IMR-90 (cell line): ENCODE results near the gene INO80D. TPM values are rescaled to one million over a fixed set of nuclear protein-coding genes. Genes with fewer than 3 reads are reported as not detected.

Experiments
- ATAC-seq: fragments of 200-7000 bp; cut with Tn5 transposase; 2 replicates; pipeline ENCODE4 v1.9.1; 2020; ENCODE audit warnings: low read depth, mild to moderate bottlenecking, moderate library complexity
- BruUV-seq: library from RNA; stranded (reverse); fragments of 400-500 nt; replicated peaks from 2 replicates; lab custom pipeline; 2021; lab: Mats Ljungman, UMichigan
- CTCF ChIA-PET: fragments of 300-600 bp; formaldehyde crosslinking; extraction: SDS; loops from one replicate; lab custom pipeline; 2021; ENCODE audit warnings: antibody characterized with exemption; lab: Yijun Ruan, JAX
- POLR2A ChIA-PET: fragments of 300-600 bp; sonication (Branson Sonifier 250); formaldehyde crosslinking; loops from one replicate; lab custom pipeline; 2022; ENCODE audit warnings: antibody characterized with exemption; ENCODE audit not compliant: unreplicated experiment; lab: Charles Lee
- DNase-seq: peaks from one replicate; pipeline ENCODE4 v3.0.0; 2013
- H2AFZ ChIP-seq: replicated peaks from 2 replicates; pipeline ENCODE3; 2013; ENCODE audit warnings: low read length, mild to moderate bottlenecking; ENCODE audit not compliant: poor library complexity
- H2AK5ac ChIP-seq: 2 replicates; pipeline ENCODE4 v1.6.1; 2013; ENCODE audit warnings: low read depth, low read length, inconsistent platforms
- H2AK9ac ChIP-seq: replicated peaks from 2 replicates; pipeline ENCODE3; 2013; ENCODE audit warnings: mild to moderate bottlenecking, low read depth, low read length, moderate library complexity; ENCODE audit not compliant: poor library complexity
- H2BK120ac ChIP-seq: 2 replicates; pipeline ENCODE4 v1.6.1; 2013; ENCODE audit warnings: low read depth, low read length, inconsistent platforms
- H2BK15ac ChIP-seq: 3 replicates; pipeline ENCODE4 v1.6.1; 2013; ENCODE audit warnings: low read depth, low read length, inconsistent platforms
- H2BK20ac ChIP-seq: 2 replicates; pipeline ENCODE4 v1.6.1; 2013; ENCODE audit warnings: low read depth, mild to moderate bottlenecking, inconsistent platforms, low read length, moderate library complexity
- H2BK5ac ChIP-seq: 2 replicates; pipeline ENCODE4 v1.6.1; 2013; ENCODE audit warnings: mild to moderate bottlenecking, low read depth, low read length, inconsistent platforms; ENCODE audit not compliant: poor library complexity, severe bottlenecking
- H3K14ac ChIP-seq: replicated peaks from 2 replicates; pipeline ENCODE4 v1.6.1; 2013; ENCODE audit warnings: low read depth, low read length, inconsistent platforms
- H3K18ac ChIP-seq: 2 replicates; pipeline ENCODE4 v1.6.1; 2013; ENCODE audit warnings: low read depth, low read length, control low read depth
- H3K23ac ChIP-seq: 2 replicates; pipeline ENCODE4 v1.6.1; 2013; ENCODE audit warnings: low read depth, low read length, inconsistent platforms
- H3K27ac ChIP-seq: 2 replicates; pipeline ENCODE4 v1.5.1; 2013; ENCODE audit warnings: mild to moderate bottlenecking, control low read depth, low read length; ENCODE audit not compliant: insufficient read depth
- H3K27me3 ChIP-seq: 2 replicates; pipeline ENCODE4 v1.6.1; 2013; ENCODE audit warnings: low read length; ENCODE audit not compliant: control insufficient read depth, insufficient read depth
- H3K36me3 ChIP-seq: 2 replicates; pipeline ENCODE4 v1.6.1; 2013; ENCODE audit warnings: low read length, mixed read lengths; ENCODE audit not compliant: control insufficient read depth, insufficient read depth
- H3K4ac ChIP-seq: 2 replicates; pipeline ENCODE4 v1.6.1; 2013; ENCODE audit warnings: low read depth, low read length, inconsistent platforms
- H3K4me1 ChIP-seq: 2 replicates; pipeline ENCODE4 v1.6.1; 2013; ENCODE audit warnings: low read length, mixed read lengths; ENCODE audit not compliant: control insufficient read depth, insufficient read depth
- H3K4me2 ChIP-seq: 2 replicates; pipeline ENCODE4 v1.6.1; 2013; ENCODE audit warnings: low read depth, mild to moderate bottlenecking, control low read depth, low read length, moderate library complexity
- H3K4me3 ChIP-seq: 2 replicates; pipeline ENCODE4 v1.5.1; 2013; ENCODE audit warnings: low read depth, mild to moderate bottlenecking, control low read depth, low read length, moderate library complexity; ENCODE audit not compliant: insufficient read depth
- H3K56ac ChIP-seq: 2 replicates; pipeline ENCODE4 v1.6.1; 2013; ENCODE audit warnings: low read length, inconsistent platforms; ENCODE audit not compliant: insufficient read depth; ENCODE audit errors: extremely low read depth
- H3K79me1 ChIP-seq, 2 experiments: 2 replicates each; pipeline ENCODE4 v1.6.1; 2013; ENCODE audit warnings: low read length in 2 of 2, inconsistent platforms in 1 of 2, low read depth in 1 of 2
- H3K9ac ChIP-seq: 2 replicates; pipeline ENCODE4 v1.6.1; 2013; ENCODE audit warnings: low read depth, low read length, control low read depth
- H3K9me1 ChIP-seq: 2 replicates; pipeline ENCODE4 v1.6.1; 2013; ENCODE audit warnings: low read length, inconsistent platforms; ENCODE audit not compliant: insufficient read depth
- H3K9me3 ChIP-seq: 2 replicates; pipeline ENCODE4 v1.6.1; 2013; ENCODE audit warnings: low read length; ENCODE audit not compliant: control insufficient read depth, insufficient read depth
- H4K20me1 ChIP-seq: 2 replicates; pipeline ENCODE4 v1.6.1; 2013; ENCODE audit warnings: low read length, inconsistent platforms; ENCODE audit not compliant: insufficient read depth
- H4K5ac ChIP-seq: 2 replicates; pipeline ENCODE4 v1.6.1; 2013; ENCODE audit warnings: mild to moderate bottlenecking, low read depth, low read length, control low read depth
- H4K8ac ChIP-seq, 2 experiments: 2 replicates each; pipeline ENCODE4 v1.6.1; 2013; ENCODE audit warnings: low read depth in 2 of 2, low read length in 2 of 2, control low read depth in 1 of 2, inconsistent platforms in 1 of 2
- H4K91ac ChIP-seq: 2 replicates; pipeline ENCODE4 v1.6.1; 2013; ENCODE audit warnings: low read depth, low read length, inconsistent platforms; ENCODE audit not compliant: insufficient read depth
- BHLHE40 ChIP-seq: fragments of 150-350 bp; IDR thresholded peaks from 2 replicates; pipeline ENCODE4 v1.6.1; 2016; ENCODE audit warnings: mild to moderate bottlenecking, low read depth, low read length
- CEBPB ChIP-seq: IDR thresholded peaks from 2 replicates; pipeline ENCODE4 v1.6.1; 2012; ENCODE audit warnings: low read depth, low read length, improper control_type of control experiment
- CHD1 ChIP-seq: IDR thresholded peaks from 2 replicates; pipeline ENCODE4 v1.6.1; 2012; ENCODE audit warnings: low read depth, low read length, improper control_type of control experiment
- FOS ChIP-seq: fragments of 150-350 bp; IDR thresholded peaks from 2 replicates; pipeline ENCODE4 v1.6.1; 2016; ENCODE audit warnings: low read depth, low read length
- MAFK ChIP-seq: IDR thresholded peaks from 2 replicates; pipeline ENCODE4 v1.6.1; 2012; ENCODE audit warnings: low read depth, low read length, improper control_type of control experiment
- MXI1 ChIP-seq: IDR thresholded peaks from 2 replicates; pipeline ENCODE4 v1.6.1; 2012; ENCODE audit warnings: low read depth, mild to moderate bottlenecking, low read length, moderate library complexity, borderline replicate concordance
- POLR2A ChIP-seq: IDR thresholded peaks from 2 replicates; pipeline ENCODE4 v1.6.1; 2012; ENCODE audit warnings: mild to moderate bottlenecking, low read depth, low read length
- RCOR1 ChIP-seq: IDR thresholded peaks from 2 replicates; pipeline ENCODE4 v1.6.1; 2012; ENCODE audit warnings: mild to moderate bottlenecking, low read length, improper control_type of control experiment; ENCODE audit not compliant: insufficient replicate concordance
- WGBS, 2 experiments: methylation state at CpG; one replicate each; pipeline versions ENCODE4 v1.1.5 to v1.1.7; 2013; ENCODE audit warnings: missing lambda C conversion rate in 2 of 2; ENCODE audit not compliant: insufficient read length in 1 of 2; ENCODE audit errors: extremely low coverage in 2 of 2; 5-methylcytosine and 5-hydroxymethylcytosine counted together
- dilution Hi-C: fragments of 300-500 bp; cut with HindIII; formaldehyde crosslinking; loops from one replicate; pipeline ENCODE4 v1.14.3; 2018; ENCODE audit warnings: low sequenced_read_pairs; ENCODE audit not compliant: unreplicated experiment
- in situ Hi-C: fragments of 300-500 bp; cut with MboI; formaldehyde crosslinking; loops from 3 replicates; pipeline ENCODE4 v1.14.3; 2019; ENCODE audit warnings: low sequenced_read_pairs, inconsistent platforms, mixed read lengths
- intact Hi-C: fragments of 100-400 bp; cut with micrococcal nuclease; formaldehyde crosslinking; loops from 2 replicates; pipeline ENCODE4 v1.10.0; 2022
- polyA plus RNA-seq, 3 experiments: library from polyadenylated mRNA; depleted of rRNA; stranded (reverse); fragments of >200 nt; gene quantifications; 2 replicates each; pipeline ENCODE4 v1.2.3, GENCODE V29; 2012; ENCODE audit warnings: low replicate concordance in 1 of 3
- total RNA-seq: library from RNA; depleted of rRNA; stranded (reverse); fragments of >200 nt; gene quantifications from 2 replicates; pipeline ENCODE4 v1.2.3, GENCODE V29; 2012
- TF ChIP-seq, protein P1 (sequence below): fragments of 150-350 bp; IDR thresholded peaks from 2 replicates; pipeline ENCODE4 v1.6.1; 2016; ENCODE audit warnings: low read depth, mild to moderate bottlenecking, low read length, moderate library complexity, borderline replicate concordance

The INO80D gene
- total and polyA plus RNA-seq, 2 of the 4 experiments (the other 2 are of a cell fraction), result 0.79 to 4.5 TPM

GRCh38 chr2:206095536-206096332 is 9.8 kb upstream of the INO80D start (continued):
- TF ChIP-seq MXI1, result no peak

GRCh38 chr2:206092297-206092696 is 6.3 kb upstream of the INO80D start:
- dilution Hi-C loops, result no loop called here
- no peak overlapping the region for H3K4me3 ChIP-seq
- no peak overlapping the region for H3K4ac ChIP-seq

More at GRCh38 chr2:206092297-206092696, 6.3 kb upstream of the INO80D start:
- Histone ChIP-seq H2BK15ac (no peak overlapping the region), H4K91ac (no peak overlapping the region), H4K8ac (no peak overlapping the region), H3K9ac (no peak overlapping the region), H3K4me1 (no peaks in the 10 kb centered on the region), H3K36me3 (no peaks in the 10 kb centered on the region; the same call in none of the 2 replicates), H3K56ac (no peak overlapping the region), H3K9me3 (no peaks in the 10 kb centered on the region), H4K5ac (no peak overlapping the region), H3K9me1 (0 out of 2 replicates have a peak, but pooled peaks cover 3% of the 10 kb centered on the region), H3K23ac (no peak overlapping the region), H2AK5ac (no peak overlapping the region), H2BK5ac (no peak overlapping the region), H3K4me2 (no peak overlapping the region), H4K20me1 (no peaks in the 10 kb centered on the region), H3K27ac (no peak overlapping the region), H3K14ac (no peak overlapping the region), H2AFZ (no peak overlapping the region), H3K18ac (no peak overlapping the region), H2BK20ac (no peak overlapping the region), H2BK120ac (no peak overlapping the region), H3K79me1 (peaks cover 4 to 13% of the 10 kb centered on the region in 2 experiments; a peak in 3 of 4 replicates), H3K27me3 (no peaks in the 10 kb centered on the region), H2AK9ac (no peak overlapping the region)
- WGBS, 2 experiments, result no CpG with 5 or more reads among the region's 2 CpGs
- TF ChIP-seq CEBPB (no peak), MAFK (no peak), MXI1 (no peak), RCOR1 (no peak), POLR2A (no peak), FOS (no peak), CHD1 (no peak), BHLHE40 (no peak)
- TF ChIP-seq, protein P1, sequence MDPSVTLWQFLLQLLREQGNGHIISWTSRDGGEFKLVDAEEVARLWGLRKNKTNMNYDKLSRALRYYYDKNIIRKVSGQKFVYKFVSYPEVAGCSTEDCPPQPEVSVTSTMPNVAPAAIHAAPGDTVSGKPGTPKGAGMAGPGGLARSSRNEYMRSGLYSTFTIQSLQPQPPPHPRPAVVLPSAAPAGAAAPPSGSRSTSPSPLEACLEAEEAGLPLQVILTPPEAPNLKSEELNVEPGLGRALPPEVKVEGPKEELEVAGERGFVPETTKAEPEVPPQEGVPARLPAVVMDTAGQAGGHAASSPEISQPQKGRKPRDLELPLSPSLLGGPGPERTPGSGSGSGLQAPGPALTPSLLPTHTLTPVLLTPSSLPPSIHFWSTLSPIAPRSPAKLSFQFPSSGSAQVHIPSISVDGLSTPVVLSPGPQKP, result no peak
- DNase-seq (no peak), ATAC-seq (no peak)
- in situ Hi-C loops (no loop called here), intact Hi-C loops (no loop called here)
- POLR2A ChIA-PET, result no interaction called here
- no TSS peak for BruUV-seq
- CTCF ChIA-PET, result no interaction called here
